Peyer's patch (tissue), 4 donors: ENCODE results near the gene IGDCC3. TPM values are rescaled to one million over a fixed set of nuclear protein-coding genes. Genes with fewer than 3 reads are reported as not detected.

Experiments used
- DNase-seq, 3 donors: peaks; one replicate each; pipeline ENCODE4 v3.0.0-alpha.2; 2017 to 2019
- H3K27ac ChIP-seq, 4 donors: fragments of 200-600 bp; sonication (generic); one replicate each; pipeline ENCODE4 v1.5.1; 2016 to 2019
- H3K27me3 ChIP-seq, 2 donors: fragments of 200-600 bp; sonication (generic); one replicate each; pipeline ENCODE4 v1.5.1; 2019
- H3K36me3 ChIP-seq, 3 donors: fragments of 200-600 bp; sonication (generic); one replicate each; pipeline ENCODE4 v1.5.1; 2016 to 2019
- H3K4me1 ChIP-seq, 4 donors: fragments of 200-600 bp; sonication (generic); one replicate each; pipeline ENCODE4 v1.5.1; 2016 to 2019
- H3K4me3 ChIP-seq, 4 donors: fragments of 200-600 bp; sonication (generic); 1 replicate in 3 of 4; 2 replicates in 1 of 4; pipeline ENCODE4 v1.5.1; 2016 to 2019; ENCODE audit warnings: mild to moderate bottlenecking in 1 of 4
- H3K9me3 ChIP-seq, 4 donors: fragments of 200-600 bp; sonication (generic); one replicate each; pipeline ENCODE4 v1.5.1; 2016 to 2019; ENCODE audit warnings: mild to moderate bottlenecking in 1 of 4
- POLR2A ChIP-seq, 2 donors: fragments of 450-650 bp; IDR thresholded peaks; one replicate each; pipeline ENCODE4 v1.5.1; 2017; ENCODE audit warnings: antibody characterized with exemption in 2 of 2, mild to moderate bottlenecking in 2 of 2, moderate library complexity in 2 of 2
- total RNA-seq, 4 donors: library from RNA; depleted of rRNA; stranded (reverse); fragments of >200 nt; gene quantifications; one replicate each; pipeline ENCODE4 v1.1.0, GENCODE V29; 2016
- TF ChIP-seq, protein P1 (sequence below), 6 experiments: fragments of 450-650 bp in 4 of 6; fragments of 200-600 bp in 2 of 6; sonication (generic) in 1 of 6; IDR thresholded peaks; one replicate each; pipeline ENCODE4 v1.5.1; 2017 to 2019; ENCODE audit warnings: antibody characterized with exemption in 6 of 6, mild to moderate bottlenecking in 3 of 6, moderate library complexity in 1 of 6

The IGDCC3 gene
- not detected for total RNA-seq

DNA sequence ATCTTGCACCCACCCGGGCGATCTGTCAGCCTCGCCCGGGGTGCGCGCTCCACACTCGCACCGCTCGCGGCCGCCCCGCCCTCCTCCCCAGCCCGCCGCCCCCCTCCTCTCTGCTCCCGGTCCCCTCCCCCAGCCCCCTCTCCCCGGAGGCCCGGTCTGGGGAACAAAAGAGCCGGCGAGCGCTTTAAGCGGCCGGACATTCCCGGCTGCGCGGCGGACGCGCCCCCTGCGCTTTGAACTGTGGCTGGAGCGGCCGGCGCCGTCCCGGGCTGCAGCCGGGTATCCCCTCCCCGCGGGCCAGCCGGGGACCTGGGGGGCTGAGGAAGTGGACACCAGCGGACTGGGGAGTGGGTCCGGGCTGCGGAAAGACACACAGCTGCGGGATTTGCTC, at the start of gene IGDCC3:
Gene IGDCC3 (minus strand): TSS at position 27 of the 391 bp plus-strand sequence. CDS start 214 bp downstream, outside the sequence.
- H3K4me1 ChIP-seq: peaks cover 0 to 12% (median 5%) of the 10 kb centered on the region in 4 donors
- H3K36me3 ChIP-seq: no peaks in the 10 kb centered on the region
- TF ChIP-seq, protein P1, sequence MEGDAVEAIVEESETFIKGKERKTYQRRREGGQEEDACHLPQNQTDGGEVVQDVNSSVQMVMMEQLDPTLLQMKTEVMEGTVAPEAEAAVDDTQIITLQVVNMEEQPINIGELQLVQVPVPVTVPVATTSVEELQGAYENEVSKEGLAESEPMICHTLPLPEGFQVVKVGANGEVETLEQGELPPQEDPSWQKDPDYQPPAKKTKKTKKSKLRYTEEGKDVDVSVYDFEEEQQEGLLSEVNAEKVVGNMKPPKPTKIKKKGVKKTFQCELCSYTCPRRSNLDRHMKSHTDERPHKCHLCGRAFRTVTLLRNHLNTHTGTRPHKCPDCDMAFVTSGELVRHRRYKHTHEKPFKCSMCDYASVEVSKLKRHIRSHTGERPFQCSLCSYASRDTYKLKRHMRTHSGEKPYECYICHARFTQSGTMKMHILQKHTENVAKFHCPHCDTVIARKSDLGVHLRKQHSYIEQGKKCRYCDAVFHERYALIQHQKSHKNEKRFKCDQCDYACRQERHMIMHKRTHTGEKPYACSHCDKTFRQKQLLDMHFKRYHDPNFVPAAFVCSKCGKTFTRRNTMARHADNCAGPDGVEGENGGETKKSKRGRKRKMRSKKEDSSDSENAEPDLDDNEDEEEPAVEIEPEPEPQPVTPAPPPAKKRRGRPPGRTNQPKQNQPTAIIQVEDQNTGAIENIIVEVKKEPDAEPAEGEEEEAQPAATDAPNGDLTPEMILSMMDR (IDR thresholded peaks at IDR 0.05): no peak
- TF ChIP-seq POLR2A (IDR thresholded peaks at IDR 0.05): no peak
- no peaks in the 10 kb centered on the region for H3K9me3 ChIP-seq
- H3K27ac ChIP-seq: no peak within 1 kb of the TSS
- H3K27me3 ChIP-seq: peaks cover 0 to 5% of the 10 kb centered on the region in 2 donors
- DNase-seq: no peak
- peak within 1 kb of the TSS; percentile 27 to 60 (median 51) for H3K4me3 ChIP-seq

DNA sequence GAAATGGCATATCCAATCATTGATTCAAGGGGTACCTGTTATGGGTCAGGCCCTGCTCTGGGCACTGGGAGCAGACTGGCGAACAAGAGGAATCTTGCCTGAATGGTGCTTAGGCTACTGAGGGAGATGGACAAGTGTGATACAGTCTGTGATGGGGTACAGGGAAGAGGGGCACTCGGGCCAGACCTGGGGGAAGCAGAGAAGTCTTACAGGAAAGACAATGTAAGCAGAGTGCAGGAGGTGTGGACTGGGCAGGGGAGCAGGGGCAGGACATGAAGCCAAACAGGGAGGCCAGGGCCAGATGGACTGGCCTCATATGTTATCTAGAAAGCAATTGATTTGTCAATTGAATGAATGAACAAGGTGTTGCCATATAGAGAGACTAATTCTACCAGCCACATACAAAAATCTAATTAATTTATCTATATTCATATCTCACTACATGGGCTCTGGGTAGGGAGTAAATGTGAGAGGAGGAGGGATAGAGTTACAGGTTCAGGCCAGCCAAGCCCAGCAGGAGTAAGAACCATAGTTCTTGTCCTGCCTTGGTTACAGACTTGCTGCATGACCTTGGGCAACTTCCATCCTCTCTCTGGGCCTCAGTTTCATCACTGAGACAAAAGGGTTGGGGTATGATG, 48.5 kb upstream of the IGDCC3 start:
- peaks cover 0 to 12% (median 11%) of the 10 kb centered on the region in 4 donors for H3K4me1 ChIP-seq
- TF ChIP-seq, protein P1 (IDR thresholded peaks at IDR 0.05): no peak
- TF ChIP-seq POLR2A (IDR thresholded peaks at IDR 0.05): no peak
- H3K27me3 ChIP-seq: no peaks in the 10 kb centered on the region
- H3K4me3 ChIP-seq: no peak overlapping the region
- no peak overlapping the region for H3K27ac ChIP-seq
- no peak for DNase-seq
- no peaks in the 10 kb centered on the region for H3K36me3 ChIP-seq
- no peaks in the 10 kb centered on the region for H3K9me3 ChIP-seq

DNA sequence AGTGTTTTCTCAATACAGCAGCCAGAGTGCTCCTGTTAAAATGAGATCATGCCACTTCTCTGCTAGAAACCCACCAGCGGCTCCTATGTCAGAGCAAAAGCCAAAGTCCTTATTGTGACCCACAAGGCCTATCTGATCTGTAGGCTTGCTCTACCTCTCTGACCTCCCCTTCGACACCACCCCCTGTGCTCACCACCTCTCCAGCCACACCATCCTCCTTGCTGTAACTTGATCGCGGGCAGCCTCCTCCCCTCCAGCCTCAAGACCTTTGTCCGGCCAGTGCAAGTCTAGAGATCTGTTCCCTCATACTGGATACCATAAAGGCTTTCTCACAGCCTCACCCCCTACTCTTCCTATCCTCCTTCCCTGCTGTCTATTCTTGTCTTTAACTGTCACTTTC, 46.9 kb upstream of the IGDCC3 start:
- Histone ChIP-seq H3K36me3 (no peaks in the 10 kb centered on the region), H3K9me3 (no peaks in the 10 kb centered on the region), H3K27me3 (peaks cover 0 to 5% of the 10 kb centered on the region in 2 donors), H3K27ac (no peak overlapping the region), H3K4me1 (peaks cover 0 to 18% (median 13%) of the 10 kb centered on the region in 4 donors), H3K4me3 (no peak overlapping the region)
- DNase-seq: no peak
- TF ChIP-seq, protein P1 (IDR thresholded peaks at IDR 0.05): no peak
- no peak for TF ChIP-seq POLR2A (IDR thresholded peaks at IDR 0.05)

DNA sequence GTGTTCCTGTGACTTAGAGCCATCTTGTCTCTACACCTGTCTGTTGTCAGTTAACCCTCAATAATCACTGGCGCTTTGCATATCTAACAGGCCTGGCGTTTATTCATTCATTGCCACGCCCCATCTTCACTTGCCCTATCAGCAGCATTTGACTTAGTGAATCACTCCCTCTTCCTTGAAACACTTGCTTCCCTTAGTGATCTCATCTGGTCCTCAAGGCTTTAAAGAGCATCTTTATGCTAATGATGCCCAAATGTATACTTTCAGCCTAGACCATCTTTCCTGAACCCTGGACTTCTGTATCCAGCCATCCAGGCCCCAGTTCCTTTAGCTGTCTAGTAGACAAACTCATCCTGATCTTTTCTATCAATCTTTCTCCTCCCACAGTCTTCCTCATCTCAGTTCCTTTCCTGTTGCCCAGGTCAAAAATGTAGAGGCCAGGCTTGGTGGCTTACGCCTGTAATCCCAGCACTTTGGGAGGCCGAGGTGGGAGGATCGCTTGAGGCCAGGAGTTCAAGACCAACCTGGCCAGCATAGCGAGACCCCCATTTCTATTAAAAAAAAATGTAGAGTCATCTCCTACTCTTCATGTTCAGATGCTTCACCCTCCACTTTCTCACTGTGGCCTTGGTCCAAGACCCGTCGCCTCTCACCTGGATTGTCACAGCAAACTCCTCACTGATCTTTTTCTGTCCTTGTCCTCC, 46.3 kb upstream of the IGDCC3 start:
- TF ChIP-seq, protein P1 (IDR thresholded peaks at IDR 0.05): no peak
- TF ChIP-seq POLR2A (IDR thresholded peaks at IDR 0.05): no peak

DNA sequence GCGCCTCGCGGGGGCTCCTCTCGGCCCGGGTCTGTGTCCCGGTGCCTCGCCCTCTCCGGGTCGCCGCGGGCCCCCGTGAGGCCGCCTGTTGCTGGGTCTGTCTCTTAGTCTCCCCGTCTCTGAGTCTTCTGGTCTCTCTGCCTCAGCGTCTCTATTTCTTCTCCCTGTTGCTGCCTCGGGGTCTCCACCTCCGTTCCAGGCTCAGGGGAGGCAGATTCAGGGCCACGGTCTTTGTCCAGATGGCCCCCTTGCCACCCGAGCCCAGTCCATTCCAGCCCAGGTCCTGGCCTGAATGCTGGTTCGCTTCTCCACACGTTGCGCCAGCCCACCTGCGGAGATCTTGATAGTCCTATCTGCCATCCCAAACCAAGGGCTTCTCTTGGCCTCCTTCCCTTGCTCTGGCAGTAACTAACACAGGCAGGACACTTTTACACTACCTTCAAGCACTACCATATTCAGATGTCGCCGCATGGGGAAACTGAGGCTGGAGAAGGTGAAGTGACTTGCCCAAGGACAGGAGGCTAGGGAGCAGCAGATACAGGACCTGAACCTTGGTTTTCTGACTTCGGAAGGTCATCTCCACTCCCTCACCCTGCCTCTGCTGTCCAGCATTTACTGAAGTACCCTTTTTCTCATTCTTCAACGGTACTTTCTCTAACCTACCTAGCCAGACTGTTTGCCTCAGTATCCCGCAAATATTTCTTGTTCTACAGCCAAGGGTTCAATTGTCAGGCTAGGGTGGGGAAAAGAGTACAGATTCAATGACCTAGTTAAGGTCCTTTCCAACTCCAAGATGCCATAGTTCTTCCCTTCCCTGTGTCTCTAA, 45.6 kb upstream of the IGDCC3 start:
- DNase-seq: no peak
- Histone ChIP-seq H3K27ac (no peak overlapping the region), H3K9me3 (no peaks in the 10 kb centered on the region)

More for the DNA sequence above, 46.3 kb upstream of the IGDCC3 start:
- Histone ChIP-seq H3K4me1 (peaks cover 0 to 18% (median 13%) of the 10 kb centered on the region in 4 donors), H3K27ac (no peak overlapping the region), H3K9me3 (no peaks in the 10 kb centered on the region), H3K4me3 (no peak overlapping the region), H3K36me3 (no peaks in the 10 kb centered on the region), H3K27me3 (peaks cover 0 to 6% of the 10 kb centered on the region in 2 donors)
- DNase-seq: no peak

More for the DNA sequence above, 45.6 kb upstream of the IGDCC3 start:
- H3K4me1 ChIP-seq: peaks cover 0 to 18% (median 13%) of the 10 kb centered on the region in 4 donors
- no peak for TF ChIP-seq POLR2A (IDR thresholded peaks at IDR 0.05)
- TF ChIP-seq, protein P1 (IDR thresholded peaks at IDR 0.05): no peak
- peaks cover 0 to 6% of the 10 kb centered on the region in 2 donors for H3K27me3 ChIP-seq
- no peaks in the 10 kb centered on the region for H3K36me3 ChIP-seq
- peak overlapping the region in 3 of 4 donors; percentile 30 to 52 (median 32) for H3K4me3 ChIP-seq
